Natural killer cell treated with Interleukin-12 subunit alpha and Interleukin-12 subunit beta and Interleukin-15 and Interleukin-18, amount 100 ng/mL, for 72 hours (primary cell): ENCODE measurements around the gene PRRC1. TPM values are rescaled to one million over a fixed set of nuclear protein-coding genes. Genes with fewer than 3 reads are reported as not detected.
A peak's percentile ranks its signal among the peaks of the same experiment; 100 is the strongest.

Source experiments
- ATAC-seq, 2 donors: fragments of 150-1000 bp; cut with Tn5 transposase in 1 of 2; sonication (Bioruptor Pico), chemical (Tn5 transposase) in 1 of 2; 2 replicates each; pipeline ENCODE4 v1.10.0; 2021
- DNase-seq: peaks from one replicate; pipeline ENCODE4 v3.0.0; 2022; ENCODE audit warnings: low spot score
- H3K27ac Mint-ChIP-seq, 2 donors: 1 replicate in 1 of 2; 2 replicates in 1 of 2; pipeline ENCODE4 v1.8.0; 2022; ENCODE audit warnings: mixed read lengths in 2 of 2, mild to moderate bottlenecking in 1 of 2, moderate library complexity in 1 of 2
- H3K27me3 Mint-ChIP-seq, 2 donors: 1 replicate in 1 of 2; 2 replicates in 1 of 2; pipeline ENCODE4 v1.8.0; 2022; ENCODE audit warnings: mixed read lengths in 2 of 2
- H3K36me3 Mint-ChIP-seq: one replicate; pipeline ENCODE4 v1.8.0; 2022; ENCODE audit warnings: mixed read lengths
- H3K4me1 Mint-ChIP-seq, 2 donors: 1 replicate in 1 of 2; 2 replicates in 1 of 2; pipeline ENCODE4 v1.8.0; 2022; ENCODE audit warnings: low read depth in 2 of 2, mixed read lengths in 2 of 2, mild to moderate bottlenecking in 1 of 2
- H3K4me3 Mint-ChIP-seq: one replicate; pipeline ENCODE4 v1.8.0; 2022; ENCODE audit warnings: mixed read lengths
- H3K9me3 Mint-ChIP-seq: 2 replicates; pipeline ENCODE4 v1.8.0; 2022; ENCODE audit warnings: mixed read lengths
- total RNA-seq, 2 donors: library from RNA; stranded (reverse); gene quantifications; one replicate each; pipeline ENCODE4 v1.2.3, GENCODE V29; 2022

The PRRC1 gene
- total RNA-seq, 2 donors from 2014 or later = 43.5 to 53.8 TPM

GRCh38 chr5:127574852-127575679 is 57.6 kb downstream of the PRRC1 start:
- Mint-ChIP-seq H3K4me3 (no peak overlapping the region), H3K27me3 (peaks cover 0 to 3% of the 10 kb centered on the region in 2 donors), H3K4me1 (peaks cover 4 to 9% of the 10 kb centered on the region in 2 donors), H3K36me3 (peaks cover 14% of the 10 kb centered on the region), H3K9me3 (peaks cover 9% of the 10 kb centered on the region), H3K27ac (no peak overlapping the region)
- DNase-seq (no peak), ATAC-seq (no peak)

DNA sequence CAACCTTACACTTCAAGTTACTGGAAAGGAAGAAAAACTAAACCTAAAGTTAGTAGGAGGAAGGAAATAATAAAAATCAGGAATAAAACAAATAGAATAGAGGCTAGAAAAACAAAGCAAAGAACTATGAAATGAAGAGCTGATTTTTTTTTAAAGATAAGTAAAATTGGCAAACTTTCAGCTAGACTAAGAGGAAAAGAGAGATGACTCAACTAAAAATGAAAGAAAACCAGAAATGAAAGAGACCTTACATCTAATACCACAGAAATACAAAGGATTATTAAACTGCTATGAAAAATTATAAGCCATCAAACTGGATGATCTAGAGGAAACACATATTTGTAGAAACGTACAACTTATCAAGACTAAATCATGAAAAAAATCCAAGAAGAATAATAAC is 60.0 kb downstream of the PRRC1 start:
- ATAC-seq = no peak
- Mint-ChIP-seq H3K4me3 (peak overlapping the region; percentile 6), H3K4me1 (peaks cover 4 to 9% of the 10 kb centered on the region in 2 donors), H3K9me3 (peaks cover 9% of the 10 kb centered on the region), H3K36me3 (peaks cover 14% of the 10 kb centered on the region), H3K27me3 (peaks cover 0 to 3% of the 10 kb centered on the region in 2 donors), H3K27ac (peak overlapping the region in 1 of 2 donors; percentile 54)
- no peak for DNase-seq

GRCh38 chr5:127580731-127581130 is 63.3 kb downstream of the PRRC1 start:
- Mint-ChIP-seq H3K27ac (no peak overlapping the region), H3K36me3 (no peaks in the 10 kb centered on the region), H3K27me3 (no peaks in the 10 kb centered on the region), H3K9me3 (no peaks in the 10 kb centered on the region), H3K4me3 (no peak overlapping the region), H3K4me1 (peaks cover 10 to 21% of the 10 kb centered on the region in 2 donors)
- ATAC-seq (no peak), DNase-seq (no peak)

DNA sequence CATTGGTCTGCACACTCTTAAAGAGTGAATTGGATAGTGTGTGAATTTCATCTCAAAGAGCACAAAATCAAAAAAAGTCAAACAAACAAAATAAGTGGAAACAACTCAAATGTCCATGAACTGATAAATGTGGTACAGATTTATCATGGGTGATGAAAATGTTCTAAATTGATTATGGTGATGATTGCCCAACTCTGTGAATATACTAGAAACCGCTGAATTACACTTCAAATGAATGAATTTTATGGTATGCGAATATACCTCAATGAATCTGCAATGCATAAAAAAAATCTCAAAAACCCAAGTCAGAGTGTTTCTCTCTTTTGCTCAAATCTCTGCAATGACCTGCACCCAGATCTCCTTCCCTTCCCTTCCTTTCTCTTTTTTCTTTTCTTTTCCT is 64.0 kb downstream of the PRRC1 start:
- H3K36me3 Mint-ChIP-seq = no peaks in the 10 kb centered on the region
- no peaks in the 10 kb centered on the region for H3K27me3 Mint-ChIP-seq
- ATAC-seq (no peak), DNase-seq (no peak)
- H3K4me3 Mint-ChIP-seq = no peak overlapping the region
- H3K9me3 Mint-ChIP-seq = no peaks in the 10 kb centered on the region
- H3K4me1 Mint-ChIP-seq = peaks cover 15 to 25% of the 10 kb centered on the region in 2 donors
- no peak overlapping the region for H3K27ac Mint-ChIP-seq

DNA sequence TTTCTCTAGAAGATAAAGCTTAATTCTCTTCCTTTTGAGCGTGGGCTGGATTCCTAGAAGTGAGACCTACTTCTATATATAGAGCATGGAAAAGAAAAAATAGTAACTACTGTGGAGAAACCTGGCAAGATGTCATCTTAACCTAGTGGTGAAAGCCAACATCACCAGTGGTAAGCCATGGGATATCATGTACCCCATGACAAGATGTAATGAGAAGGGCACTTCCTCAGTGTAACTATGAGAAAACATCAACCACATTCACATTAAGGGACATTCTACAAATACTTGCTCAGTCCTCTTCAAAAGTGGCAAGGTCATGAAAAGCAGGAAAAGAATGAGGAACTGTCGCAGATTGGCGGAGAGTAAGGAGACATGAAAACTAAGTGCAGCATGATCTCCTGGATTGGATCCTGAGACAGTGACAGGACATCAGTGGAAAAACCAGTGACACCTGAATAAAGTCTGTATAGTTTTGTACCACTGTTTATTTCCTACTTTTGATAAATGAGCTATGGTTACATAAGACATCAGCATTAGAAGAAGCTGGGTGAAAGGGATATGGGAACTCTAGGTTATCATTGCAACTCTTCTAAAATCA is 65.4 kb downstream of the PRRC1 start:
- peak overlapping the region; percentile 11 to 85 for H3K27ac Mint-ChIP-seq
- no peaks in the 10 kb centered on the region for H3K9me3 Mint-ChIP-seq
- no peak overlapping the region for H3K4me3 Mint-ChIP-seq
- H3K4me1 Mint-ChIP-seq = peaks cover 23 to 26% of the 10 kb centered on the region in 2 donors
- H3K27me3 Mint-ChIP-seq = peaks cover 0 to 2% of the 10 kb centered on the region in 2 donors
- DNase-seq (no peak), ATAC-seq (no peak)
- H3K36me3 Mint-ChIP-seq = no peaks in the 10 kb centered on the region

GRCh38 chr5:127583866-127584265 is 66.4 kb downstream of the PRRC1 start:
- H3K27ac Mint-ChIP-seq = peak overlapping the region; percentile 11 to 85
- peak overlapping the region; percentile 63 for H3K4me3 Mint-ChIP-seq
- ATAC-seq = no peak
- H3K36me3 Mint-ChIP-seq = no peaks in the 10 kb centered on the region
- peaks cover 0 to 2% of the 10 kb centered on the region in 2 donors for H3K27me3 Mint-ChIP-seq
- no peak for DNase-seq
- H3K4me1 Mint-ChIP-seq = peaks cover 25 to 29% of the 10 kb centered on the region in 2 donors
- no peaks in the 10 kb centered on the region for H3K9me3 Mint-ChIP-seq

GRCh38 chr5:127585661-127586060 is 68.2 kb downstream of the PRRC1 start:
- Mint-ChIP-seq H3K36me3 (no peaks in the 10 kb centered on the region), H3K4me3 (peak overlapping the region; percentile 57), H3K9me3 (no peaks in the 10 kb centered on the region), H3K27ac (peak overlapping the region; percentile 11 to 85), H3K27me3 (peaks cover 0 to 2% of the 10 kb centered on the region in 2 donors), H3K4me1 (peaks cover 27 to 41% of the 10 kb centered on the region in 2 donors)
- DNase-seq (no peak), ATAC-seq (peak in 1 of 2 donors; percentile 17)

- Mint-ChIP-seq H3K4me3 (peak overlapping the region; percentile 57), H3K27ac (peak overlapping the region; percentile 11 to 85), H3K36me3 (no peaks in the 10 kb centered on the region), H3K27me3 (peaks cover 0 to 2% of the 10 kb centered on the region in 2 donors), H3K4me1 (peaks cover 27 to 43% of the 10 kb centered on the region in 2 donors), H3K9me3 (no peaks in the 10 kb centered on the region)
- DNase-seq (no peak), ATAC-seq (peak; percentile 29 to 53)
Measured at GRCh38 chr5:127586066-127586770, 68.8 kb downstream of the PRRC1 start.

GRCh38 chr5:127586811-127587210 is 69.4 kb downstream of the PRRC1 start:
- no peak for DNase-seq

GRCh38 chr5:127587246-127587917 is 69.9 kb downstream of the PRRC1 start:
- Mint-ChIP-seq H3K4me1 (peaks cover 27 to 43% of the 10 kb centered on the region in 2 donors), H3K9me3 (no peaks in the 10 kb centered on the region), H3K27ac (peak overlapping the region; percentile 77 to 85), H3K36me3 (no peaks in the 10 kb centered on the region), H3K27me3 (peaks cover 0 to 2% of the 10 kb centered on the region in 2 donors), H3K4me3 (peak overlapping the region; percentile 57)
- DNase-seq (no peak), ATAC-seq (peak; percentile 50 to 62)

More at GRCh38 chr5:127586811-127587210, 69.4 kb downstream of the PRRC1 start:
- peak; percentile 35 to 57 for ATAC-seq
- Mint-ChIP-seq H3K4me1 (peaks cover 27 to 43% of the 10 kb centered on the region in 2 donors), H3K27me3 (peaks cover 0 to 2% of the 10 kb centered on the region in 2 donors), H3K27ac (peak overlapping the region; percentile 77 to 85), H3K4me3 (no peak overlapping the region), H3K9me3 (no peaks in the 10 kb centered on the region), H3K36me3 (no peaks in the 10 kb centered on the region)

DNA sequence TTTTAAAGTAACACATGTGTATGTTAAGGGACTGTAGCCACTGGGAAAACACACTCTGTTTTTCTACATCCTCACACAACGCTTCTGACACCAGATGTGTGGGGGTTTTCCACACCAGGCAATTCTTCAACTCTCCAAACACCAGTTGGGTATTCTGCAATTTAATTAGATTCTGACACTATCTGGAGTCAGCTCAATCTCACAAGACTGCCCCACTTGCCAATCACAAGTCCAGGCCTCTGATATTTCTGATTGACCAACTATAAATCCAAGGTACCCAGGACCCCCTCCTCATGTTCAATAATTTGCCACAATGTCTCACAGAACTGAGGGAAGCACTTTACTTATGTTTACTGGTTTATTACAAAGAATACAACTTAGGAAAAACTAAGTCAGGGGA is 70.9 kb downstream of the PRRC1 start:
- H3K36me3 Mint-ChIP-seq = no peaks in the 10 kb centered on the region
- ATAC-seq = peak in 1 of 2 donors; percentile 54
- peak overlapping the region; percentile 77 to 85 for H3K27ac Mint-ChIP-seq
- H3K27me3 Mint-ChIP-seq = peaks cover 0 to 2% of the 10 kb centered on the region in 2 donors
- H3K4me1 Mint-ChIP-seq = peaks cover 24 to 41% of the 10 kb centered on the region in 2 donors
- DNase-seq = no peak
- H3K4me3 Mint-ChIP-seq = peak overlapping the region; percentile 57
- H3K9me3 Mint-ChIP-seq = no peaks in the 10 kb centered on the region

DNA sequence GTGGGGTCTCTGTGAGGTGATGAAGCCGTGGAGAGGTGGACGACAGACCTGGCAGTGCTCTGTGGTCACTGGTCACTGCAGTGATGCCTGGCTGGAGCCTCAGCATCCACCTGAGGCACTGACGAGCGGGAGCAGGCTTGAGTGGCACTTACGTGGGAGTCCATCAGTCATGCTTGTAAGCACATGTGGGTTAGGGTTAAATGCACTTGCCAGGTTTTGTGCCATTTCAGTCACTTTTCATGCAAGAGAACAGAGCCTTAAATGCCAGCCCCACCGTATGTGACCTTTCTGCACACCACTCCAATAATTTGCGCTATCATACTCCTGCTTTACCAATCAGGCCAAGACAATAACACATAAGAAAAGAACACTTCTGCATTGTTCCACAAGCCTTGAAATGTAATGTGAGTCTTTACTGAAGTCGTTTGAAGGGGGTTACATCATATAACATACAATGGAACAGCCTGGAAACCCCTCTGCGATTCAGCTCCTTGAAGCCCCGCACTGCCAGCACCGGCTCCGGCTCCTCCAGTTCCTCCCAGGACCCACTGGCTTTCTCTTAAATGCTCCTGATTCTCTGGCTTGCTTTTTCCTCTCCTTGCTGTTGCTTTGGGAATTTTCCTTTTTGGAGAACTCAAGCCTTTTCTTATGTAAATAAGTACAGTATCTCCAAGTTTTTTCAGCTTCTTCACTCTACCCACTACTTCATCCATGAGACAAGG is 72.0 kb downstream of the PRRC1 start:
- peak overlapping the region; percentile 14 for H3K4me3 Mint-ChIP-seq
- H3K9me3 Mint-ChIP-seq = no peaks in the 10 kb centered on the region
- H3K27me3 Mint-ChIP-seq = peaks cover 0 to 2% of the 10 kb centered on the region in 2 donors
- peak overlapping the region in 1 of 2 donors; percentile 10 for H3K27ac Mint-ChIP-seq
- ATAC-seq (no peak), DNase-seq (no peak)
- H3K36me3 Mint-ChIP-seq = no peaks in the 10 kb centered on the region
- peaks cover 19 to 33% of the 10 kb centered on the region in 2 donors for H3K4me1 Mint-ChIP-seq
